Endothelial cell of umbilical vein (primary cell): ENCODE results near the gene EEF1AKMT4. TPM values are rescaled to one million over a fixed set of nuclear protein-coding genes. Genes with fewer than 3 reads are reported as not detected.

Source experiments
- BruUV-seq: library from RNA; stranded (reverse); fragments of 400-500 nt; replicated peaks from 2 replicates; lab custom pipeline; 2021; lab: Mats Ljungman, UMichigan
- CTCF ChIA-PET: fragments of 300-600, 350-600 bp; sonication (Branson Sonifier 250); formaldehyde crosslinking; loops from one replicate; lab custom pipeline; 2021; ENCODE audit warnings: antibody characterized with exemption, inconsistent platforms; lab: Charles Lee
- POLR2A ChIA-PET: fragments of 300-600, 350-600 bp; sonication (Branson Sonifier 250); formaldehyde crosslinking; loops from one replicate; lab custom pipeline; 2021; ENCODE audit warnings: antibody characterized with exemption, inconsistent platforms; lab: Charles Lee
- DNase-seq: peaks from one replicate; pipeline ENCODE4 v3.0.0-alpha.2; 2011; ENCODE audit warnings: low read depth, low spot score
- FAIRE-seq: peaks from 2 replicates; lab custom pipeline; 2011; peaks lifted over from hg19 to GRCh38; lab: Jason Lieb, UNC
- H2AFZ ChIP-seq: 2 replicates; pipeline ENCODE4 v1.6.0; 2012; ENCODE audit warnings: low read depth, low read length, control low read depth, inconsistent platforms
- H3K27ac ChIP-seq: 2 replicates; pipeline ENCODE4 v1.5.1; 2011; ENCODE audit warnings: low read depth, mild to moderate bottlenecking, control low read depth, low read length, moderate library complexity; ENCODE audit not compliant: insufficient read depth
- H3K27me3 ChIP-seq, 2 experiments: 2 replicates each; pipeline versions ENCODE4 v1.6.0 to v1.6.1; 2011; ENCODE audit warnings: low read length in 2 of 2, mixed read lengths in 1 of 2; ENCODE audit not compliant: control insufficient read depth in 2 of 2, insufficient read depth in 2 of 2
- H3K36me3 ChIP-seq, 2 experiments: 2 replicates in 1 of 2; 3 replicates in 1 of 2; pipeline ENCODE4 v1.5.1; 2011; ENCODE audit warnings: low read length in 2 of 2, mild to moderate bottlenecking in 1 of 2, moderate library complexity in 1 of 2; ENCODE audit not compliant: control insufficient read depth in 2 of 2, insufficient read depth in 2 of 2; ENCODE audit errors: extremely low read depth in 1 of 2
- H3K4me1 ChIP-seq: 3 replicates; pipeline ENCODE4 v1.5.1; 2011; ENCODE audit warnings: mild to moderate bottlenecking, low read length; ENCODE audit not compliant: control insufficient read depth, insufficient read depth; ENCODE audit errors: extremely low read depth
- H3K4me2 ChIP-seq: 2 replicates; pipeline ENCODE4 v1.6.1; 2011; ENCODE audit warnings: low read length, control low read depth, mixed read lengths; ENCODE audit not compliant: insufficient read depth
- H3K4me3 ChIP-seq, 3 experiments: fragments of 200-600 bp in 1 of 3; sonication (generic), shearing (Covaris generic) in 1 of 3; replicated peaks in 1 of 3; 2 replicates each; pipeline ENCODE4 v1.5.1; 2011 to 2016; ENCODE audit warnings: control low read depth in 3 of 3, low read length in 3 of 3, mild to moderate bottlenecking in 2 of 3, inconsistent platforms in 1 of 3, low read depth in 1 of 3, moderate library complexity in 1 of 3; ENCODE audit not compliant: insufficient read depth in 1 of 3
- H3K79me2 ChIP-seq: 2 replicates; pipeline ENCODE4 v1.6.0; 2012; ENCODE audit warnings: low read length, inconsistent platforms; ENCODE audit not compliant: control insufficient read depth, insufficient read depth
- H3K9ac ChIP-seq: replicated peaks from 2 replicates; pipeline ENCODE3; 2011; ENCODE audit warnings: low read length, control low read depth; ENCODE audit not compliant: insufficient read depth; ENCODE audit errors: extremely low read depth
- H3K9me1 ChIP-seq: replicated peaks from 3 replicates; pipeline ENCODE4 v1.6.0; 2011; ENCODE audit warnings: mild to moderate bottlenecking, low read length; ENCODE audit not compliant: control insufficient read depth, insufficient read depth; ENCODE audit errors: extremely low read depth
- H3K9me3 ChIP-seq: replicated peaks from 2 replicates; pipeline ENCODE4 v1.5.1; 2012; ENCODE audit warnings: low read length, inconsistent platforms; ENCODE audit not compliant: control insufficient read depth, insufficient read depth
- H4K20me1 ChIP-seq: replicated peaks from 2 replicates; pipeline ENCODE3; 2011; ENCODE audit warnings: mild to moderate bottlenecking, low read length; ENCODE audit not compliant: control insufficient read depth, insufficient read depth; ENCODE audit errors: extremely low read depth
- CTCF ChIP-seq, 2 donors: IDR thresholded peaks; 1 replicate in 1 of 2; 2 replicates in 1 of 2; pipeline ENCODE4 v1.5.1; 2011; ENCODE audit warnings: low read length in 2 of 2, mild to moderate bottlenecking in 2 of 2, moderate library complexity in 2 of 2, control low read depth in 1 of 2, inconsistent platforms in 1 of 2, low read depth in 1 of 2; ENCODE audit not compliant: insufficient read depth in 1 of 2; ENCODE audit errors: extremely low read depth in 1 of 2
- EZH2 ChIP-seq: IDR thresholded peaks from 2 replicates; pipeline ENCODE4 v1.6.1; 2012; ENCODE audit warnings: borderline replicate concordance, low read depth, mild to moderate bottlenecking, moderate library complexity, low read length, inconsistent platforms; ENCODE audit not compliant: severe bottlenecking
- FOS ChIP-seq: IDR thresholded peaks from 2 replicates; pipeline ENCODE4 v1.6.1; 2011; ENCODE audit warnings: mild to moderate bottlenecking, low read length, moderate library complexity, borderline replicate concordance; ENCODE audit not compliant: insufficient read depth
- GATA2 ChIP-seq: IDR thresholded peaks from 2 replicates; pipeline ENCODE4 v1.7.0; 2011; ENCODE audit warnings: low read depth, mild to moderate bottlenecking, moderate library complexity, mixed read lengths, low read length; ENCODE audit not compliant: insufficient read length, insufficient read depth
- JUN ChIP-seq: IDR thresholded peaks from 2 replicates; pipeline ENCODE4 v1.6.1; 2011; ENCODE audit warnings: borderline replicate concordance, low read depth; ENCODE audit not compliant: insufficient read length, insufficient read depth
- MYC ChIP-seq: IDR thresholded peaks from one replicate; pipeline ENCODE4 v1.6.1; 2011; ENCODE audit warnings: mild to moderate bottlenecking, low read depth, low read length
- POLR2A ChIP-seq: IDR thresholded peaks from 2 replicates; pipeline ENCODE4 v1.6.1; 2012; ENCODE audit warnings: low read depth, mild to moderate bottlenecking, control low read depth, low read length
- POLR2AphosphoS5 ChIP-seq: IDR thresholded peaks from 2 replicates; pipeline ENCODE4 v1.6.1; 2012; ENCODE audit warnings: low read depth, mild to moderate bottlenecking, control low read depth, low read length, moderate library complexity; ENCODE audit not compliant: insufficient read depth
- dilution Hi-C: fragments of 300-500 bp; cut with MboI; formaldehyde crosslinking; loops from one replicate; pipeline ENCODE4 v1.15.0; 2019; ENCODE audit warnings: low sequenced_read_pairs; ENCODE audit not compliant: extremely low pct_ligation_motif_present
- intact Hi-C: fragments of 100-400 bp; cut with micrococcal nuclease; formaldehyde crosslinking; loops from one replicate; pipeline ENCODE4 v1.10.0; 2022
- polyA plus RNA-seq, 4 experiments: library from polyadenylated mRNA; depleted of rRNA in 3 of 4; stranded (reverse) in 3 of 4; unstranded in 1 of 4; fragments of >200 nt; gene quantifications; 2 replicates each; pipeline versions ENCODE4 v1.2.1 to v1.2.3, GENCODE V29; 2011 to 2012; ENCODE audit warnings: missing spikeins in 1 of 4
- total RNA-seq: library from RNA; stranded (reverse); gene quantifications from 2 replicates; pipeline ENCODE4 v1.2.3, GENCODE V29; 2021
- TF ChIP-seq, protein P1 (sequence below): IDR thresholded peaks from 2 replicates; pipeline ENCODE4 v1.6.1; 2011; ENCODE audit not compliant: insufficient read depth, insufficient read length

EEF1AKMT4 gene
- total and polyA plus RNA-seq, 2 donors (not counting 3 experiments of a cell fraction or from before 2014, with no cell fraction given) = 3.4 to 8.0 TPM

GRCh38 chr3:184238246-184238818 is 11.1 kb upstream of the EEF1AKMT4 start:
- no peaks in the 10 kb centered on the region for H3K27me3 ChIP-seq
- ChIA-PET CTCF (interaction anchor here (1.3 to 8.1 kb wide), 3 partner anchors 11 to 341 kb away, joined by 5 to 98 read pairs (median 54); partner anchors contain the start of gene VWA5B2), POLR2A (no interaction called here)
- no peak overlapping the region for H3K9ac ChIP-seq
- no peak overlapping the region for H3K4me3 ChIP-seq
- H3K4me2 ChIP-seq = no peak overlapping the region
- no peaks in the 10 kb centered on the region for H3K4me1 ChIP-seq
- no peak overlapping the region for H3K27ac ChIP-seq
- peaks cover 0 to 7% of the 10 kb centered on the region in 2 experiments for H3K36me3 ChIP-seq
- H4K20me1 ChIP-seq = no peaks in the 10 kb centered on the region
- dilution Hi-C loops = no loop called here
- no peaks in the 10 kb centered on the region for H3K9me1 ChIP-seq
- intact Hi-C loops = no loop called here
- no peak overlapping the region for H2AFZ ChIP-seq
- no peaks in the 10 kb centered on the region for H3K79me2 ChIP-seq
- DNase-seq (no peak), FAIRE-seq (no peak)
- no peaks in the 10 kb centered on the region for H3K9me3 ChIP-seq
- BruUV-seq = no TSS peak
- no peak for TF ChIP-seq JUN
- TF ChIP-seq FOS = no peak
- TF ChIP-seq MYC = no peak
- TF ChIP-seq, protein P1, sequence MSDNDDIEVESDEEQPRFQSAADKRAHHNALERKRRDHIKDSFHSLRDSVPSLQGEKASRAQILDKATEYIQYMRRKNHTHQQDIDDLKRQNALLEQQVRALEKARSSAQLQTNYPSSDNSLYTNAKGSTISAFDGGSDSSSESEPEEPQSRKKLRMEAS = no peak
- TF ChIP-seq POLR2AphosphoS5 = no peak
- no peak for TF ChIP-seq CTCF (IDR thresholded peaks at IDR 0.05; ENCODE audit: extremely low read depth in 1 of 2, insufficient read depth in 1 of 2, low read depth in 1 of 2, low read length in 2 of 2)
- TF ChIP-seq POLR2A = no peak
- no peak for TF ChIP-seq EZH2
- TF ChIP-seq GATA2 = no peak
